DND-41 (cell line): ENCODE data around the gene KCNH1.

ENCODE experiments used
- EZH2 ChIP-seq: IDR thresholded peaks from 3 replicates; pipeline ENCODE4 v1.6.1; 2012; ENCODE audit warnings: borderline replicate concordance, low read depth, mild to moderate bottlenecking, moderate library complexity, low read length, inconsistent platforms; ENCODE audit not compliant: severe bottlenecking
- TF ChIP-seq, protein P1 (sequence below): IDR thresholded peaks from 2 replicates; pipeline ENCODE4 v1.5.1; 2012; ENCODE audit warnings: borderline replicate concordance, low read length, moderate library complexity, mild to moderate bottlenecking; ENCODE audit not compliant: poor library complexity, severe bottlenecking; ENCODE audit errors: extremely low read depth

DNA sequence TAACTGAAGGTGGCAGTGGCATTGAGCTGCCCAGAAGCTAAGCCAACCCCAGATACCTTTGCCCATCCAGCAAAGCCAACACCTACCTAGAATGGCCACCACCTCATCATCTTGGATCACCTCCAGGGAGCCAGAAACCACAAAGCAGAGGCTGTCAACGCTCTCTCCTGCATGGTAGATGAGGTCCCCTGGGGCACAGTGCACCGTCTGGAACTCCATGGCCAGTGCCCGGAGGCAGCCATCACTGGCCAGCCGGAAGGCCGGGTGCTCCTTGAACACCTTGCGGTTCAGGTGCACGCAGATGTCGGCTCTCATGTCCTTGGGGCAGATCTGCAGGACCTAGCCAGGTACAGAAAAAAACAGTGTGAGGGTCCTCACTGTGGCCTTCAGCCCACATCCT lies 336.5 kb downstream of the KCNH1 start:
- TF ChIP-seq, protein P1, sequence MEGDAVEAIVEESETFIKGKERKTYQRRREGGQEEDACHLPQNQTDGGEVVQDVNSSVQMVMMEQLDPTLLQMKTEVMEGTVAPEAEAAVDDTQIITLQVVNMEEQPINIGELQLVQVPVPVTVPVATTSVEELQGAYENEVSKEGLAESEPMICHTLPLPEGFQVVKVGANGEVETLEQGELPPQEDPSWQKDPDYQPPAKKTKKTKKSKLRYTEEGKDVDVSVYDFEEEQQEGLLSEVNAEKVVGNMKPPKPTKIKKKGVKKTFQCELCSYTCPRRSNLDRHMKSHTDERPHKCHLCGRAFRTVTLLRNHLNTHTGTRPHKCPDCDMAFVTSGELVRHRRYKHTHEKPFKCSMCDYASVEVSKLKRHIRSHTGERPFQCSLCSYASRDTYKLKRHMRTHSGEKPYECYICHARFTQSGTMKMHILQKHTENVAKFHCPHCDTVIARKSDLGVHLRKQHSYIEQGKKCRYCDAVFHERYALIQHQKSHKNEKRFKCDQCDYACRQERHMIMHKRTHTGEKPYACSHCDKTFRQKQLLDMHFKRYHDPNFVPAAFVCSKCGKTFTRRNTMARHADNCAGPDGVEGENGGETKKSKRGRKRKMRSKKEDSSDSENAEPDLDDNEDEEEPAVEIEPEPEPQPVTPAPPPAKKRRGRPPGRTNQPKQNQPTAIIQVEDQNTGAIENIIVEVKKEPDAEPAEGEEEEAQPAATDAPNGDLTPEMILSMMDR: no peak
- TF ChIP-seq EZH2: no peak
